Small intestine (tissue), 7 donors: ENCODE data around the gene NPFFR1. TPM values are rescaled to one million over a fixed set of nuclear protein-coding genes. Genes with fewer than 3 reads are reported as not detected.

Source experiments
- DNase-seq, 2 donors: peaks; one replicate each; pipeline versions ENCODE4 v3.0.0 to v3.0.0-alpha.2; 2013
- FAIRE-seq: peaks from 2 replicates; lab custom pipeline; 2012; peaks lifted over from hg19 to GRCh38; lab: Jason Lieb, UNC
- H3K27ac ChIP-seq, 3 donors: one replicate each; pipeline ENCODE4 v1.5.1; 2013; ENCODE audit warnings: low read length in 2 of 3, mild to moderate bottlenecking in 2 of 3, control low read depth in 1 of 3, inconsistent platforms in 1 of 3, low read depth in 1 of 3, moderate library complexity in 1 of 3
- H3K27me3 ChIP-seq, 3 donors: one replicate each; pipeline ENCODE4 v1.6.1; 2013; ENCODE audit warnings: low read length in 3 of 3, inconsistent platforms in 1 of 3; ENCODE audit not compliant: control insufficient read depth in 3 of 3, insufficient read depth in 3 of 3
- H3K36me3 ChIP-seq, 3 donors: one replicate each; pipeline ENCODE4 v1.6.1; 2013; ENCODE audit warnings: low read length in 3 of 3, inconsistent platforms in 1 of 3, low read depth in 1 of 3, mild to moderate bottlenecking in 1 of 3, moderate library complexity in 1 of 3; ENCODE audit not compliant: control insufficient read depth in 3 of 3, insufficient read depth in 2 of 3
- H3K4me1 ChIP-seq, 3 donors: one replicate each; pipeline ENCODE4 v1.6.1; 2013; ENCODE audit warnings: low read length in 2 of 3, inconsistent platforms in 1 of 3, low read depth in 1 of 3, mild to moderate bottlenecking in 1 of 3, moderate library complexity in 1 of 3; ENCODE audit not compliant: control insufficient read depth in 3 of 3, insufficient read depth in 2 of 3
- H3K4me3 ChIP-seq, 3 donors: one replicate each; pipeline ENCODE4 v1.5.1; 2013; ENCODE audit warnings: low read length in 3 of 3, control low read depth in 1 of 3, inconsistent platforms in 1 of 3, low read depth in 1 of 3, mild to moderate bottlenecking in 1 of 3, moderate library complexity in 1 of 3
- H3K9me3 ChIP-seq, 2 donors: one replicate each; pipeline ENCODE4 v1.6.1; 2013; ENCODE audit warnings: low read depth in 1 of 2, low read length in 1 of 2; ENCODE audit not compliant: control insufficient read depth in 2 of 2, insufficient read depth in 1 of 2
- WGBS, 3 donors: extraction: QIAGEN DNeasy Blood & Tissue Kit; methylation state at CpG; one replicate each; pipeline ENCODE4 v1.1.7; 2013; 5-methylcytosine and 5-hydroxymethylcytosine counted together
- polyA plus RNA-seq, 4 donors: library from polyadenylated mRNA; stranded (reverse) in 3 of 4; unstranded in 1 of 4; fragments of 200-250 nt in 3 of 4; fragments of 120-200 nt in 1 of 4; gene quantifications; one replicate each; pipeline versions ENCODE4 v1.2.1 to v1.2.3, GENCODE V29; 2013
- donor health status: healthy with polysubstance abuse.
- donor health status: control.
- donor health status: control.
- donor health status: Bipolar disorder and iron deficiency.
- donor health status: healthy.

Gene NPFFR1
- polyA plus RNA-seq, 4 donors: 0.06 to 0.22 TPM; not detected in 2

DNA sequence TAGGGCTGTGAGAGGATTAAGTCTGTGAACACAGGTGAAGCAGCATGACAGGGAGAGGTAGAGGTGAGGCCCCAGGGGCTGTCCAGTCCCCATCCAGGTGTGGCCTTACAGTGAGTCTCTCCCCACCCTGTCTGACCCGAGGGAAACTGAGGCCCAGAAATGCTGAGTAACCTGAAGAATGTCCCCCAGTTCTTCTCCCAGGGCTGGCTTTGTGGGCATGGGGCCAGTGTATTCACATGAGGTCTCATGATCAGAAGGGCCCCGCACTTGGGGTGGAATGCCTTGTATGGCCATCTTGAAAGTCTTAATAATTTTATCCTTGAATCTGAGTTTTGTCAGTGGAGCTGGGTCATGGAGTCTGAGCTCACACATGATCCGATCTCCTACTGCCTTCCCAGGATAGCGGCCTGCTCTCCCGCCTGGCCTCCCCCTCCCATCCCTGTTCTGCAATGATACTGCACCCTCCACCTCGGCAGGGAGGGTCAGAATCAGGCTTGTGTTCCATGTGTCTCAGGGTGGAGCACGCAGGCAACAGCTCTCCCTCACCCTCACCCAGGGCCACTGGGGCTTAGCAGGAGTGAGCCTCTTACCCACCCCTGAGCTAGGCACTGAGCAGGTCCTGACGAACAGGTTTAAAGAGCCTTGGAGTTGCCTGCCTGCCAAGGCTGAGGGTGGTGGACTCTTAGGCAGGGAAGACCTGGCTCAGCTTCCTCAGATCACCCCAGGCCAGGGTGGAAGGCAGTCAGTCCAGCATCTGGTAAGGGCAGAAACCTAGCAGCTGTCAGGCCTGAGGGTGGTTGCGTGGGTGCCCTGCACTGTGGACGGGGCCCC, 41.4 kb upstream of the NPFFR1 start:
- no peaks in the 10 kb centered on the region for H3K9me3 ChIP-seq
- FAIRE-seq (no peak), DNase-seq (no peak)
- H3K27me3 ChIP-seq: no peaks in the 10 kb centered on the region
- H3K4me1 ChIP-seq: peaks cover 0 to 18% (median 0%) of the 10 kb centered on the region in 3 donors
- peaks cover 0 to 15% (median 0%) of the 10 kb centered on the region in 3 donors for H3K36me3 ChIP-seq
- no peak overlapping the region for H3K4me3 ChIP-seq
- WGBS, 3 donors: 88 to 90% (median 89%) methylated on average over 10 of the region's 10 CpGs
- H3K27ac ChIP-seq: peak overlapping the region in 1 of 3 donors; percentile 32

DNA sequence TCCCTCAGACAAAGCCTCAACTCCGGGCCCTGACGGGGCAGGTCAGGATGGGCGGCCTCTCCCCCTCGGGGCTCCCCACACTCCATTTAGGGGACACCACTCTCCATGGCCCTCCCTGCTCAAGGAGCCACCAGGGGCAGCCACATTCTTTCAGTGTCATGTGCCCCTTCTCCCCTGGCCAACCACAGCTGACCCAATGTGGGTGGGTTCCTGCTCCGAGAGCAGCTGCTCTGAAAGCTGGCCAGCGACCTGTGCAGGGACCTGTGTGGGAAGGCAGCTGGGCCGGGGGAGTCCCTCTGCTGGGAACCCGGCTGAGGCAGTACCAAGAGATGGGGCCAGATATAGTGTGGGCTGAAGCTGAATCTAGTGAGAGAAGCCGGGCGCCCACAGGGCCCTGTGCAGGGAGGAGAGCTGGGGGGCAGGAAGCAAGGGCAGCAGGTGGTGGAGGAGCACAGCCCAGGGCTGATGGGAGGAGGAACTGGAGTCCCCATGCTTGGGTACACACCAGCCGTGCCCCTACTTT, 40.6 kb upstream of the NPFFR1 start:
- no peak for FAIRE-seq
- peak overlapping the region in 1 of 3 donors; percentile 63 for H3K27ac ChIP-seq
- H3K4me1 ChIP-seq: peaks cover 0 to 18% (median 0%) of the 10 kb centered on the region in 3 donors
- peaks cover 0 to 18% (median 0%) of the 10 kb centered on the region in 3 donors for H3K36me3 ChIP-seq
- no peaks in the 10 kb centered on the region for H3K9me3 ChIP-seq
- DNase-seq: no peak
- no peak overlapping the region for H3K4me3 ChIP-seq
- H3K27me3 ChIP-seq: no peaks in the 10 kb centered on the region
- WGBS, 3 donors: 71 to 83% (median 77%) methylated on average over 11 of the region's 11 CpGs

GRCh38 chr10:70323697-70324338, 40.0 kb upstream of the NPFFR1 start:
- Histone ChIP-seq H3K27me3 (no peaks in the 10 kb centered on the region), H3K27ac (peak overlapping the region in 2 of 3 donors; percentile 18 to 63), H3K4me3 (no peak overlapping the region), H3K36me3 (peaks cover 0 to 18% (median 0%) of the 10 kb centered on the region in 3 donors), H3K9me3 (no peaks in the 10 kb centered on the region), H3K4me1 (peaks cover 0 to 18% (median 0%) of the 10 kb centered on the region in 3 donors)
- FAIRE-seq (no peak), DNase-seq (peak in 1 of 2 donors; percentile 40)
- WGBS, 3 donors: 76 to 86% (median 83%) methylated on average over 18 of the region's 18 CpGs

- Histone ChIP-seq H3K36me3 (peaks cover 0 to 18% (median 0%) of the 10 kb centered on the region in 3 donors), H3K4me1 (peaks cover 0 to 18% (median 0%) of the 10 kb centered on the region in 3 donors), H3K27me3 (no peaks in the 10 kb centered on the region), H3K4me3 (no peak overlapping the region), H3K9me3 (no peaks in the 10 kb centered on the region), H3K27ac (peak overlapping the region in 2 of 3 donors; percentile 18 to 63)
- 70 to 88% (median 84%) methylated on average over 9 of the region's 9 CpGs for WGBS, 3 donors
- DNase-seq: peak in 1 of 2 donors; percentile 49
- FAIRE-seq: no peak
Measured at GRCh38 chr10:70323138-70323696, 39.4 kb upstream of the NPFFR1 start.

- Histone ChIP-seq H3K27me3 (no peaks in the 10 kb centered on the region), H3K27ac (peak overlapping the region in 1 of 3 donors; percentile 27), H3K4me1 (peaks cover 0 to 18% (median 0%) of the 10 kb centered on the region in 3 donors), H3K36me3 (peaks cover 0 to 18% (median 0%) of the 10 kb centered on the region in 3 donors), H3K9me3 (no peaks in the 10 kb centered on the region), H3K4me3 (no peak overlapping the region)
- 71 to 84% (median 80%) methylated on average over 19 of the region's 19 CpGs for WGBS, 3 donors
- FAIRE-seq (no peak), DNase-seq (no peak)
Measured at GRCh38 chr10:70321897-70322890, 38.4 kb upstream of the NPFFR1 start.

DNA sequence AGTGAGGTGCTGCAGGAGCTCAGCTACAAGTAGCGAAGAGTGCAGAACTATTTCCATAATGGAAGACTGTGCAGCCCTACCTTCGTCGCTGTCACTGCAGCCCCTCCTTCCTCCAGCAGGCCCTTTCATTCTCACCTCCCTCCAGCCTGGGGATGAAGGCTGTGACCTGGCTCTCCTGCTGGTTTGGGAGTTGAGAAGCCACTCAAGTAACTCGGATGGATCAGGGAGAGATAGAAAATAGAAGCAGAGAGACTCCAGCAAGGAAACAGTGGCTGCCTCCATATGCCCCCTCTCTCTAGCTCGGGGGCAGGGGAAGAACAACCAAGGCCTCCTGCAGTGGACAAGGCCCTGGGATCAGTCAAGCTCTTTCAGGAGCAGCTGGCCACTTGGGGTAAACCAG, 37.4 kb upstream of the NPFFR1 start:
- Histone ChIP-seq H3K36me3 (peaks cover 0 to 18% (median 0%) of the 10 kb centered on the region in 3 donors), H3K9me3 (no peaks in the 10 kb centered on the region), H3K4me1 (peaks cover 0 to 18% (median 0%) of the 10 kb centered on the region in 3 donors), H3K4me3 (no peak overlapping the region), H3K27ac (no peak overlapping the region), H3K27me3 (no peaks in the 10 kb centered on the region)
- WGBS, 3 donors: 78 to 92% (median 88%) methylated on average over 5 of the region's 5 CpGs
- FAIRE-seq (no peak), DNase-seq (no peak)

DNA sequence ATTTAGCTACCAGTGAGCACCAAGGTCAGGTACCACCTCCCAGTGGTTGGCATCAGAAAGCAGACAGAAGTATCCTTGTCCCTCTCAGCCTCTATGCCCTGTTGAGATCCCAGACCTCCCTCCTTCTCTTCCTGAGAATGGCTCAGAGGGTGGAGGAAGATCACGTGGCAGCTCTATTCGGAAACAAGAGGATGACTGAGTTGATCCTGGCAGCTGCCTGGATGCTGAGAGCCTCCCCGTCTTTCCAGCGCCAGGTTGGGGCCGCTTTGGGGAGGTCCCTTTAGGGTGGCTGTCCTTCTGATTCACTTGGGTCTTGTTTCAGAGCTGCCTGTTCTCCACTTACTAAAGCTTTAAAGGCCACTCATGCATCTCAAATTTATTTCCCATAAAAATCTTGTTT, 36.9 kb upstream of the NPFFR1 start:
- Histone ChIP-seq H3K27me3 (no peaks in the 10 kb centered on the region), H3K4me1 (peaks cover 0 to 18% (median 0%) of the 10 kb centered on the region in 3 donors), H3K4me3 (no peak overlapping the region), H3K36me3 (peaks cover 0 to 18% (median 0%) of the 10 kb centered on the region in 3 donors), H3K9me3 (no peaks in the 10 kb centered on the region), H3K27ac (no peak overlapping the region)
- WGBS, 3 donors: 86 to 95% (median 93%) methylated on average over 5 of the region's 5 CpGs
- DNase-seq (no peak), FAIRE-seq (no peak)
